SK-N-SH treated with all-trans-retinoic acid at 6 μM for 48 hours (cell line): Measurements from ENCODE around the gene SCEL.

Experiments
- ATAC-seq: fragments of 200-7000 bp; cut with Tn5 transposase; 3 replicates; pipeline ENCODE4 v1.9.1; 2020; ENCODE audit warnings: mild to moderate bottlenecking, moderate library complexity
- ARNTL ChIP-seq: fragments of 450-650 bp; formaldehyde crosslinking; IDR thresholded peaks from 2 replicates; pipeline ENCODE4 v1.5.0; 2020; ENCODE audit warnings: low read depth, mild to moderate bottlenecking, moderate library complexity, borderline replicate concordance
- BACH2 ChIP-seq: fragments of 250-450 bp; sonication (Bioruptor Pico); IDR thresholded peaks from 2 replicates; pipeline ENCODE4 v1.9.0; 2021; ENCODE audit warnings: mild to moderate bottlenecking, borderline replicate concordance
- CSDC2 ChIP-seq: fragments of 250-450 bp; sonication (Bioruptor Pico); IDR thresholded peaks from 2 replicates; pipeline ENCODE4 v1.5.0; 2020; ENCODE audit warnings: mild to moderate bottlenecking, moderate library complexity
- ESRRG ChIP-seq: fragments of 250-450 bp; sonication (Bioruptor Pico); IDR thresholded peaks from 2 replicates; pipeline ENCODE4 v1.6.1; 2021; ENCODE audit warnings: mild to moderate bottlenecking
- GLIS3 ChIP-seq: fragments of 250-450 bp; sonication (Bioruptor Pico); IDR thresholded peaks from 2 replicates; pipeline ENCODE4 v1.5.0; 2020; ENCODE audit warnings: mild to moderate bottlenecking, moderate library complexity
- ISL1 ChIP-seq: fragments of 250-450 bp; sonication (Bioruptor Pico); IDR thresholded peaks from 2 replicates; pipeline ENCODE4 v2.1.2; 2022; ENCODE audit warnings: mild to moderate bottlenecking, moderate library complexity
- OSR1 ChIP-seq: fragments of 250-450 bp; sonication (Bioruptor Pico); IDR thresholded peaks from 2 replicates; pipeline ENCODE4 v1.8.0; 2022; ENCODE audit warnings: moderate library complexity, mild to moderate bottlenecking, inconsistent platforms
- PATZ1 ChIP-seq: fragments of 250-450 bp; sonication (Bioruptor Pico); IDR thresholded peaks from 2 replicates; pipeline ENCODE4 v1.8.0; 2020; ENCODE audit warnings: mild to moderate bottlenecking, moderate library complexity, borderline replicate concordance
- PPARA ChIP-seq: fragments of 250-450 bp; sonication (Bioruptor Pico); IDR thresholded peaks from 2 replicates; pipeline ENCODE4 v1.5.0; 2020; ENCODE audit warnings: mild to moderate bottlenecking, borderline replicate concordance
- RARB ChIP-seq: fragments of 250-450 bp; sonication (Bioruptor Pico); IDR thresholded peaks from 2 replicates; pipeline ENCODE4 v1.8.0; 2021; ENCODE audit warnings: mild to moderate bottlenecking, moderate library complexity
- SNAI2 ChIP-seq: fragments of 250-450 bp; sonication (Bioruptor Pico); IDR thresholded peaks from 2 replicates; pipeline ENCODE4 v1.5.0; 2020; ENCODE audit warnings: mild to moderate bottlenecking, moderate library complexity
- TCF4 ChIP-seq: fragments of 250-450 bp; sonication (Bioruptor Pico); IDR thresholded peaks from 2 replicates; pipeline ENCODE4 v1.8.0; 2021; ENCODE audit warnings: mild to moderate bottlenecking, moderate library complexity, borderline replicate concordance
- TOX ChIP-seq: fragments of 250-450 bp; sonication (Bioruptor Pico); IDR thresholded peaks from 2 replicates; pipeline ENCODE4 v1.8.0; 2021; ENCODE audit warnings: mild to moderate bottlenecking, moderate library complexity, borderline replicate concordance
- ZC3H10 ChIP-seq: fragments of 250-450 bp; sonication (Bioruptor Pico); IDR thresholded peaks from 2 replicates; pipeline ENCODE4 v1.5.1; 2021; ENCODE audit warnings: mild to moderate bottlenecking, moderate library complexity
- ZFP3 ChIP-seq: fragments of 250-450 bp; sonication (Bioruptor Pico); IDR thresholded peaks from 2 replicates; pipeline ENCODE4 v1.5.0; 2020; ENCODE audit warnings: mild to moderate bottlenecking, moderate library complexity
- ZFP30 ChIP-seq: fragments of 450-650 bp; formaldehyde crosslinking; IDR thresholded peaks from 2 replicates; pipeline ENCODE4 v1.5.0; 2022; ENCODE audit warnings: mild to moderate bottlenecking, moderate library complexity
- ZNF565 ChIP-seq: fragments of 450-650 bp; formaldehyde crosslinking; conservative IDR thresholded peaks from 2 replicates; pipeline ENCODE4 v1.5.0; 2020; ENCODE audit warnings: low read depth, mild to moderate bottlenecking, moderate library complexity
- ZNF70 ChIP-seq: fragments of 450-650 bp; formaldehyde crosslinking; IDR thresholded peaks from 2 replicates; pipeline ENCODE4 v1.5.0; 2020; ENCODE audit warnings: mild to moderate bottlenecking, moderate library complexity
- ZNF8 ChIP-seq: fragments of 450-650 bp; formaldehyde crosslinking; IDR thresholded peaks from 2 replicates; pipeline ENCODE4 v1.5.0; 2020; ENCODE audit warnings: mild to moderate bottlenecking, moderate library complexity
- TF ChIP-seq, protein P1 (sequence below): fragments of 250-450 bp; sonication (Bioruptor Pico); IDR thresholded peaks from 2 replicates; pipeline ENCODE4 v1.5.1; 2020; ENCODE audit warnings: low read depth, mild to moderate bottlenecking, moderate library complexity
- TF ChIP-seq, protein P2 (sequence below): fragments of 250-450 bp; sonication (Bioruptor Pico); IDR thresholded peaks from 2 replicates; pipeline ENCODE4 v1.5.1; 2021; ENCODE audit warnings: mild to moderate bottlenecking, moderate library complexity
- TF ChIP-seq, protein P3 (sequence below): fragments of 250-450 bp; sonication (Bioruptor Pico); IDR thresholded peaks from 2 replicates; pipeline ENCODE4 v1.5.0; 2020; ENCODE audit warnings: mild to moderate bottlenecking, moderate library complexity

SCEL gene

DNA sequence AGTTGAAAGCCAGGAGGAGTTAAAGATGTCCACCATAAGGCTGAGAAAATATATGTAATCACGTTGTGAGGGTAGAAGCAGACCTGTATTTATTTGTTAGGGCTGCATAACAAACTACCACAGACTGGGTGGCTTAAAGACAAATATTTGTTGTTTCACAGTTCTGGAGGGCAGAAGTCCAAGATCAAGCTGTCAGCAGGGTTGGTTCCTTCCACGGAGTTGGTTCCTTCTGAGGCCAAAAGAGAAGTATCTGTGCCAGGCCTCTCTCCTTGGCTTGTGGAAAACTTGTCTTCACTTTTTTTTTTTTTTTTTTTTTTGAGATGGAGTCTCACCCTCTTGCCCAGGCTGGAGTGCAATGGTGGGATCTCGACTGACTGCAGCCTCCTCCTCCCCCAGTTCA, 88.3 kb downstream of the SCEL start:
- ATAC-seq: no peak
- TF ChIP-seq, protein P1, sequence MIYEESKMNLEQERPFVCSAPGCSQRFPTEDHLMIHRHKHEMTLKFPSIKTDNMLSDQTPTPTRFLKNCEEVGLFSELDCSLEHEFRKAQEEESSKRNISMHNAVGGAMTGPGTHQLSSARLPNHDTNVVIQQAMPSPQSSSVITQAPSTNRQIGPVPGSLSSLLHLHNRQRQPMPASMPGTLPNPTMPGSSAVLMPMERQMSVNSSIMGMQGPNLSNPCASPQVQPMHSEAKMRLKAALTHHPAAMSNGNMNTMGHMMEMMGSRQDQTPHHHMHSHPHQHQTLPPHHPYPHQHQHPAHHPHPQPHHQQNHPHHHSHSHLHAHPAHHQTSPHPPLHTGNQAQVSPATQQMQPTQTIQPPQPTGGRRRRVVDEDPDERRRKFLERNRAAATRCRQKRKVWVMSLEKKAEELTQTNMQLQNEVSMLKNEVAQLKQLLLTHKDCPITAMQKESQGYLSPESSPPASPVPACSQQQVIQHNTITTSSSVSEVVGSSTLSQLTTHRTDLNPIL (CRISPR knock-in tag): no peak
- no peak for TF ChIP-seq ZNF565 (CRISPR knock-in tag)

GRCh38 chr13:77628170-77628569, 92.7 kb downstream of the SCEL start:
- ATAC-seq: no peak
- TF ChIP-seq ESRRG (CRISPR knock-in tag) (no peak), TOX (no peak), ARNTL (CRISPR knock-in tag) (no peak), ZC3H10 (CRISPR knock-in tag) (no peak), PPARA (no peak), TCF4 (CRISPR knock-in tag) (no peak), BACH2 (CRISPR knock-in tag) (no peak), ZFP3 (CRISPR knock-in tag) (no peak)
- TF ChIP-seq, all 23 proteins: peak for 0

DNA sequence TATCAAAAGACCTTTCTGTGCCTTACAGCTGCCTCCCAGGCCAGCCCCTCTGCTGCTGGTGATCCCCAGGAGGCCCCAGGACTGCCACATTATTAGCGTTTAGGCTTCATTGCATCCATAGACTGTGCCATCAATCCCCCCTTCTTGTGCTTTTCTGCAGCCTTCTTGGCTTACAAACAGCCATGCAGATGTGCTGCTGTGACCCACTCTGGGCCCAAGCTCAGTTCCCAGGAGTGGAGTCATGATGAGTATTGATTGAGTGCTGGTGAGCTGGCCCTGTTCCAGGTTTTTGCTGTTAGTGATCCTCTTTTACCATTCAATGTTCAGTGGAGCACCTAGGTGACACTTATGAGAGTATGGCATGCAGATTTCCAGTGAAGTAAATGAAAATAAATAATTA, 102.1 kb downstream of the SCEL start:
- ATAC-seq: no peak
- TF ChIP-seq PPARA (no peak), RARB (CRISPR knock-in tag) (no peak), TOX (no peak), BACH2 (CRISPR knock-in tag) (no peak), ZNF565 (CRISPR knock-in tag) (no peak), ZFP30 (CRISPR knock-in tag) (no peak), ZNF70 (no peak), ZNF8 (no peak)
- TF ChIP-seq, protein P2, sequence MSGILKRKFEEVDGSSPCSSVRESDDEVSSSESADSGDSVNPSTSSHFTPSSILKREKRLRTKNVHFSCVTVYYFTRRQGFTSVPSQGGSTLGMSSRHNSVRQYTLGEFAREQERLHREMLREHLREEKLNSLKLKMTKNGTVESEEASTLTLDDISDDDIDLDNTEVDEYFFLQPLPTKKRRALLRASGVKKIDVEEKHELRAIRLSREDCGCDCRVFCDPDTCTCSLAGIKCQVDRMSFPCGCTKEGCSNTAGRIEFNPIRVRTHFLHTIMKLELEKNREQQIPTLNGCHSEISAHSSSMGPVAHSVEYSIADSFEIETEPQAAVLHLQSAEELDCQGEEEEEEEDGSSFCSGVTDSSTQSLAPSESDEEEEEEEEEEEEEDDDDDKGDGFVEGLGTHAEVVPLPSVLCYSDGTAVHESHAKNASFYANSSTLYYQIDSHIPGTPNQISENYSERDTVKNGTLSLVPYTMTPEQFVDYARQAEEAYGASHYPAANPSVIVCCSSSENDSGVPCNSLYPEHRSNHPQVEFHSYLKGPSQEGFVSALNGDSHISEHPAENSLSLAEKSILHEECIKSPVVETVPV: no peak
- TF ChIP-seq, protein P1 (CRISPR knock-in tag): no peak
- TF ChIP-seq, protein P3, sequence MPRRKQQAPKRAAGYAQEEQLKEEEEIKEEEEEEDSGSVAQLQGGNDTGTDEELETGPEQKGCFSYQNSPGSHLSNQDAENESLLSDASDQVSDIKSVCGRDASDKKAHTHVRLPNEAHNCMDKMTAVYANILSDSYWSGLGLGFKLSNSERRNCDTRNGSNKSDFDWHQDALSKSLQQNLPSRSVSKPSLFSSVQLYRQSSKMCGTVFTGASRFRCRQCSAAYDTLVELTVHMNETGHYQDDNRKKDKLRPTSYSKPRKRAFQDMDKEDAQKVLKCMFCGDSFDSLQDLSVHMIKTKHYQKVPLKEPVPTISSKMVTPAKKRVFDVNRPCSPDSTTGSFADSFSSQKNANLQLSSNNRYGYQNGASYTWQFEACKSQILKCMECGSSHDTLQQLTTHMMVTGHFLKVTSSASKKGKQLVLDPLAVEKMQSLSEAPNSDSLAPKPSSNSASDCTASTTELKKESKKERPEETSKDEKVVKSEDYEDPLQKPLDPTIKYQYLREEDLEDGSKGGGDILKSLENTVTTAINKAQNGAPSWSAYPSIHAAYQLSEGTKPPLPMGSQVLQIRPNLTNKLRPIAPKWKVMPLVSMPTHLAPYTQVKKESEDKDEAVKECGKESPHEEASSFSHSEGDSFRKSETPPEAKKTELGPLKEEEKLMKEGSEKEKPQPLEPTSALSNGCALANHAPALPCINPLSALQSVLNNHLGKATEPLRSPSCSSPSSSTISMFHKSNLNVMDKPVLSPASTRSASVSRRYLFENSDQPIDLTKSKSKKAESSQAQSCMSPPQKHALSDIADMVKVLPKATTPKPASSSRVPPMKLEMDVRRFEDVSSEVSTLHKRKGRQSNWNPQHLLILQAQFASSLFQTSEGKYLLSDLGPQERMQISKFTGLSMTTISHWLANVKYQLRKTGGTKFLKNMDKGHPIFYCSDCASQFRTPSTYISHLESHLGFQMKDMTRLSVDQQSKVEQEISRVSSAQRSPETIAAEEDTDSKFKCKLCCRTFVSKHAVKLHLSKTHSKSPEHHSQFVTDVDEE (CRISPR knock-in tag): no peak

- no peak for TF ChIP-seq CSDC2 (CRISPR knock-in tag)
- TF ChIP-seq ZNF8: peak; percentile 92
- TF ChIP-seq SNAI2 (CRISPR knock-in tag): no peak
- no peak for TF ChIP-seq ISL1 (CRISPR knock-in tag)
- TF ChIP-seq, protein P1 (CRISPR knock-in tag): no peak
- no peak for TF ChIP-seq ZNF565 (CRISPR knock-in tag)
- no peak for ATAC-seq
Measured at GRCh38 chr13:77650409-77650808, 114.9 kb downstream of the SCEL start.

GRCh38 chr13:77653301-77653700, 117.8 kb downstream of the SCEL start:
- no peak for ATAC-seq
- TF ChIP-seq PATZ1 (CRISPR knock-in tag) (no peak), PPARA (no peak), ZC3H10 (CRISPR knock-in tag) (no peak), OSR1 (CRISPR knock-in tag) (no peak), ZNF70 (no peak), ISL1 (CRISPR knock-in tag) (no peak), GLIS3 (CRISPR knock-in tag) (no peak), ESRRG (CRISPR knock-in tag) (no peak), TCF4 (CRISPR knock-in tag) (no peak), SNAI2 (CRISPR knock-in tag) (no peak)
- TF ChIP-seq, protein P3 (CRISPR knock-in tag): no peak
